Neural crest cell (in vitro differentiated cells): Measurements from ENCODE around the gene INO80E. TPM values are rescaled to one million over a fixed set of nuclear protein-coding genes. Genes with fewer than 3 reads are reported as not detected.
A peak's percentile ranks its signal among the peaks of the same experiment; 100 is the strongest.
"Not testable (repeated sequence)": the region's sequence is repeated elsewhere in the genome, so short reads cannot be mapped to it uniquely, and the experiment has no call there.

Experiments used
- DNase-seq: peaks from one replicate; pipeline ENCODE4 v3.0.0; 2021; ENCODE audit warnings: low read depth, mixed read lengths, low spot score
- H3K27ac Mint-ChIP-seq: one replicate; pipeline ENCODE4 v1.8.0; 2021; ENCODE audit warnings: mild to moderate bottlenecking, mixed read lengths; ENCODE audit not compliant: unreplicated experiment
- H3K27me3 Mint-ChIP-seq: 2 replicates; pipeline ENCODE4 v1.8.0; 2021; ENCODE audit warnings: low read depth, mild to moderate bottlenecking, mixed read lengths
- H3K36me3 Mint-ChIP-seq: 2 replicates; pipeline ENCODE4 v1.8.0; 2021; ENCODE audit warnings: low read depth, mild to moderate bottlenecking, mixed read lengths
- H3K4me1 Mint-ChIP-seq: 2 replicates; pipeline ENCODE4 v1.8.0; 2021; ENCODE audit warnings: mixed read lengths
- H3K4me3 Mint-ChIP-seq: one replicate; pipeline ENCODE4 v1.8.0; 2021; ENCODE audit warnings: mild to moderate bottlenecking, mixed read lengths
- H3K9me3 Mint-ChIP-seq: 2 replicates; pipeline ENCODE4 v1.8.0; 2021; ENCODE audit warnings: mixed read lengths
- total RNA-seq: library from RNA; stranded (reverse); gene quantifications from 2 replicates; pipeline ENCODE4 v1.2.1, GENCODE V29; 2021
- TF ChIP-seq, protein P1 (sequence below): fragments of 200-600 bp; sonication (generic); conservative IDR thresholded peaks from 2 replicates; pipeline ENCODE4 v1.5.0; 2021; ENCODE audit warnings: antibody characterized with exemption, mild to moderate bottlenecking

The INO80E gene
- total RNA-seq, 1 donor from 2014 or later: 88.6 TPM

DNA sequence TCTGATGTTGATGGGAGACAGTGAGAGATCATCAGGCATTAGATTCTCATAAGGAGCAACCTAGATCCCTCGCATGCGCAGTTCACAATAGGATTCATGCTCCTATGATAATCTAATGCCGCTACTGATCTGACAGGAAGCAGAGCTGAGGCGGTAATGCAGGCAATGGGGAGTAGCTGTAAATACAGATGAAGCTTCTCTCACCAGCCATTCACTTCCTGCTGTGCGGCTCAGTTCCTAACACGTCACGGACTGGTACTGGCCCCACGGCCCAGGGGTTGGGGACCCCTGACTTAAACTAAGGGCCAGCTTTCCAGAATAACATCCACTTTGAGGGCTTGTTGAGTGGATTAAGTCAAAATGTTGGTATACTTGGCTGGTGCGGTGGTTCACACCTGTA lies 36.7 kb upstream of the INO80E start:
- Mint-ChIP-seq H3K27ac (no peak overlapping the region), H3K36me3 (no peaks in the 10 kb centered on the region), H3K4me1 (peaks cover 20% of the 10 kb centered on the region), H3K4me3 (peak overlapping the region; percentile 47), H3K9me3 (no peaks in the 10 kb centered on the region), H3K27me3 (no peaks in the 10 kb centered on the region)
- DNase-seq: no peak
- TF ChIP-seq, protein P1, sequence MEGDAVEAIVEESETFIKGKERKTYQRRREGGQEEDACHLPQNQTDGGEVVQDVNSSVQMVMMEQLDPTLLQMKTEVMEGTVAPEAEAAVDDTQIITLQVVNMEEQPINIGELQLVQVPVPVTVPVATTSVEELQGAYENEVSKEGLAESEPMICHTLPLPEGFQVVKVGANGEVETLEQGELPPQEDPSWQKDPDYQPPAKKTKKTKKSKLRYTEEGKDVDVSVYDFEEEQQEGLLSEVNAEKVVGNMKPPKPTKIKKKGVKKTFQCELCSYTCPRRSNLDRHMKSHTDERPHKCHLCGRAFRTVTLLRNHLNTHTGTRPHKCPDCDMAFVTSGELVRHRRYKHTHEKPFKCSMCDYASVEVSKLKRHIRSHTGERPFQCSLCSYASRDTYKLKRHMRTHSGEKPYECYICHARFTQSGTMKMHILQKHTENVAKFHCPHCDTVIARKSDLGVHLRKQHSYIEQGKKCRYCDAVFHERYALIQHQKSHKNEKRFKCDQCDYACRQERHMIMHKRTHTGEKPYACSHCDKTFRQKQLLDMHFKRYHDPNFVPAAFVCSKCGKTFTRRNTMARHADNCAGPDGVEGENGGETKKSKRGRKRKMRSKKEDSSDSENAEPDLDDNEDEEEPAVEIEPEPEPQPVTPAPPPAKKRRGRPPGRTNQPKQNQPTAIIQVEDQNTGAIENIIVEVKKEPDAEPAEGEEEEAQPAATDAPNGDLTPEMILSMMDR: no peak

DNA sequence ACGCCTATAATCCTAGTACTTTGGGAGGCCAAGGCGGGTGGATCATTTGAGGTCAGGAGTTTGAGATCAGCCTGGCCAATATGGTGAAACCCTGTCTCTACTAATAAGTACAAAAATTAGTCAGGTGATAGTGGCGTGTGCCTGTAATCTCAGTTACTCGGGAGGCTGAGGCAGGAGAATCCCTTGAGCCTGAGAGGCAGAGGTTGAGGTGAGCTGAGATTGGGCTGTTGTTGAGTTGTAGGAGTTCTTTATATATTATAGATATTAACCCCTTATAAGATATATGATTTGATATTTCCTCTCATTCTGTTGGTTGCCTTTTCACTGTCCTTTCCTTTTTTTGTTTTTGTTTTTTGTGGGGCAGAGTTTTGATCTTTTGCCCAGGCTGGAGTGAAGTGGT lies 36.2 kb upstream of the INO80E start:
- not testable (repeated sequence) for H3K36me3 Mint-ChIP-seq, H3K27me3 Mint-ChIP-seq, DNase-seq, H3K27ac Mint-ChIP-seq, H3K9me3 Mint-ChIP-seq
- peak overlapping the region; percentile 81 for H3K4me3 Mint-ChIP-seq
- H3K4me1 Mint-ChIP-seq: peaks cover 23% of the 10 kb centered on the region

DNA sequence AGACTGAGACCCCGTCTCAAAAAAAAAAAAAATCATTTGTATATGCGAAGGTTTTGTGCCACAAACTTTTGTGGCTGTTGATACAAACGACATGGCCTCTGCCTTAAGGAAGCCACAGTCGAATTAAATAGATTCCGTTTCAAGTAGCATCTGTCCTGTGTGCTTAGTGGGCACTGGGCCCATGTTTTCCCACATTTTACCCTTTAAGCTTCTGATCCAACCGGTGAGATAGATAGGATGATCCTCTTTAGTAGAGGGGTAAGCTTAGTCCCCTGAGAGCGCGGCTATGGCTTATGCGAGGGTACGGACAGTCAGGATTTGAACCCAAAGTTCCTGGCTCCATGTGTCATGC lies 34.9 kb upstream of the INO80E start:
- peak overlapping the region; percentile 86 for H3K4me3 Mint-ChIP-seq
- TF ChIP-seq, protein P1: no peak
- H3K27me3 Mint-ChIP-seq: no peaks in the 10 kb centered on the region
- H3K9me3 Mint-ChIP-seq: no peaks in the 10 kb centered on the region
- H3K27ac Mint-ChIP-seq: no peak overlapping the region
- H3K4me1 Mint-ChIP-seq: peaks cover 25% of the 10 kb centered on the region
- no peak for DNase-seq
- H3K36me3 Mint-ChIP-seq: no peaks in the 10 kb centered on the region

DNA sequence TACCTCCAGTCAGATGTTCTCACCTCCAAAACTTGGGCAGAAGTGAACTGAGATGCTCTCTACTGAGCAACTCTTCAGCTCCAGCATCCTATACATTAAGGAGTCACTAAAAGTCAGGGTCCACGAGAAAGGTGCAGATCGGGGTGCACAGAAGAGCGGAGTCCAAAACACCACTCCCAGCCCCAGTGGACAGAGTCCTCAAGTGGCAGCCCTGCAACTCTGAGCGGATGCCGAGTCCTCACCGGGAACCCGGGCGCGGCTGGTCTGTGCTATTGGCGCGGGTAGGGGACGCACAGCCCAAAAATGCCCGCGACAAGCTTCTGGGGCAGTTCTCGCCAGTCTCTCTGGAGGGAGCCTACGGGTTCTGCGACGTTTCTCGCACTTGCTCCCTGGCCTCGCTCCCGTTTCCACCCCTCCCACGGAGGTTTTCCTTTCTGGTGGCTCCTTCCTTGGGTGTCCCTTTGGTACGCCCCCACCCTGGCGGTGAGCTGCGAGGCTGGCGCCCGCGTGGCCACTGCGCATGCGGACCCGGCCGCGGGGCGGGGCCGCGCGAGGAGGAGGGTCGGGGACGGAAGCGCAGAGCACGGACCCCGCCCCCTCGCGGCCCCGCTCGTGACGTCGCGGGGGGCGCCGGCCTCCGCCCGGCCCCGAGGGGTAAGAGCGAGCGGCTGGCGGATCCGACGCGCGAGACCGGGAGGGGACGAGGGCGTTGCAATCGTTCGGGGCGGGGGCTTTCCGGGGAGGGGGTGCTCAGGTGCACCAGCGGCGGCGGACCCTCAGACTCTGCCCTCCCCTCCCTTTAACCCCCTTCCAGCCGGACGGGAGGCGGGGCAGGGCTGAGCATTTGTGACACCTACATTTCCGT lies 34.3 kb upstream of the INO80E start, which contains the start of gene TMEM219:
TSS of gene TMEM219 (plus strand) at position 601 of the 865 bp plus-strand sequence. CDS start 1,065 bp downstream, outside the sequence.
- Mint-ChIP-seq H3K4me3 (peak within 1 kb of the TSS; percentile 93), H3K9me3 (no peaks in the 10 kb centered on the region), H3K36me3 (no peaks in the 10 kb centered on the region), H3K27ac (peak within 1 kb of the TSS; percentile 92), H3K4me1 (peaks cover 25% of the 10 kb centered on the region), H3K27me3 (no peaks in the 10 kb centered on the region)
- TF ChIP-seq, protein P1: peak; percentile 62
- peak; percentile 87 for DNase-seq

DNA sequence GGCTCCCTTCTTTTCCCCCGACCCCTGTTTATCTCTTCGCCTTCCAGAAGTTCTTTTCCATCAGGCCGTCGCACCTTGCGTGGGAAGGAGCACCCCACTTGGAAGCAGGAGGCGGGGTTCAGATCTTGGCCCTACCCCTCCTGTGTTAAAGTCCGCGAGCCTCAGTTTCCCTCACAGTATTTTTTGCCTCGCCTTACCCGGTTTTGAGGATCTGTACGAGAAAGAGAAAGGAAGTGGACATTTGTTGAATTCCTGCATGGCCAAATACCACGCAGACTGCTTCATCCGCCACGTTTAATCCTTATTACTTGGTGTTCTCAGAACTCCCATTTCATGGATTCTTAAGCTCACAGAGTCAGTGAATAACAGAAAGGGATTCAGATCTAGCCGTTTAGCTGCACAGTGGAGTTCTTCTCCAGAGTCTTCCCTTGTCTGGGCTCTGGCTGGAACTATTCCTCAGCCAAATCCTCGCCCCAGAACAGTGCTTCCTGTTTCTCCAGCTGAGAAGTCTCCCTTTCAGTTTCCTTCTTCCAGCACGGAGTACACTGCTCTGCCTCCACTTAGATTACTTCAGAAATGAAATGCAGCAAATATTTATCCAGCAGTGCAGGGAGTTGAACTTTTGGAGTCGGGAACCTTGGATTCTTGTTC lies 33.6 kb upstream of the INO80E start:
- Mint-ChIP-seq H3K27me3 (no peaks in the 10 kb centered on the region), H3K4me3 (peak overlapping the region; percentile 93), H3K27ac (peak overlapping the region; percentile 92), H3K4me1 (peaks cover 25% of the 10 kb centered on the region), H3K36me3 (no peaks in the 10 kb centered on the region), H3K9me3 (no peaks in the 10 kb centered on the region)
- TF ChIP-seq, protein P1: no peak
- DNase-seq: no peak
